GM12891 (cell line): ENCODE results near the gene MANEAL.

ENCODE experiments used
- PAX5 ChIP-seq: IDR thresholded peaks from 2 replicates; pipeline ENCODE4 v1.6.1; 2011; ENCODE audit warnings: low read length, moderate library complexity, mild to moderate bottlenecking; ENCODE audit not compliant: insufficient read depth, severe bottlenecking
- POLR2A ChIP-seq: IDR thresholded peaks from 2 replicates; pipeline ENCODE4 v1.6.1; 2011; ENCODE audit warnings: low read depth, low read length, control low read depth
- POLR2AphosphoS5 ChIP-seq: IDR thresholded peaks from 2 replicates; pipeline ENCODE4 v1.6.1; 2011; ENCODE audit warnings: low read depth, low read length, control low read depth
- POU2F2 ChIP-seq: IDR thresholded peaks from 2 replicates; pipeline ENCODE4 v1.6.1; 2011; ENCODE audit warnings: low read depth, mild to moderate bottlenecking, control low read depth, low read length, moderate library complexity
- SPI1 ChIP-seq: IDR thresholded peaks from 2 replicates; pipeline ENCODE4 v1.6.1; 2011; ENCODE audit warnings: low read depth, low read length, control low read depth
- TAF1 ChIP-seq: IDR thresholded peaks from 2 replicates; pipeline ENCODE4 v1.6.1; 2011; ENCODE audit warnings: low read depth, low read length, control low read depth

DNA sequence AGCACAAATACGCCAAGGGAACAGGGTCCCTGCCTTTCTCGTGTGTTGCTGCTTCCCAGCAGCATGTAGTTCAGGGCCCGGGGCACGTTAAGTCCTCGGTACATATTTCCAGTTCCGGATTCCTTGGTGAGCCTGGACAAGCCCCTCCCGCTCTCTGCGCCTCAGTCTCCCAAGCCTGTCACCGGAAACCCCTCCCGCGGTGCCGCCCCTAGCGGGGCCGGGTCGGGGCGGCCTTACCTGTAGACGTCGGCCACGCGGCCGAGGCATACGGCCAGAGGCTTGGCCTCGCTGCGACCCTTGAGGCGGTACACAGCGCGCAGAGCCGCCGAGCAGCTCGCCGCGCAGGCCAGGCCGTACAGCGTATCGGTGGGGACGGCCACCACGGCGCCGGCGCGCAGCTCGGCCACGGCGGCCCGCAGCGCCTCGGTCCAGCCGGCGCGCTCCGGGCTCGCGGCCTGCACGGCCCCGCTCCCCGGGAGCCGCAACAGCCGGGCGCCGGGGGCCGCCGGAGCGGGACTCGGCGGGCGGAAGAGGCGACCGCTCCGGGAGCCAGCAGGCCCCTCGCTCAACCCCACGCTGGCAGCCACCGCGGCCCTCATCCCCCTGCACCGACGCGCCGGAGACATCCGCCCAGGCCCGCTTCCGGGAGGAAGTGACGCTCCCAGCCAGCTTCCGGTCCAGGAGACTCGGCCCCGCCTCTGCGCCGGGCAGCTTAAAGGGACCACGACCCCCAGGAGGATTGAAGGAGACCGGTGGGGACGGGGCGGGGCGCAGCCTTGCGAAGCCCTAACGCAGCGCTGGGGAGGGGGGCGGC, 14.1 kb downstream of the MANEAL start, which contains the start of the genes C1orf122 and YRDC:
- TF ChIP-seq SPI1, result peak; percentile 73; the same call in 1 of the 2 replicates
- peak; percentile 76 for TF ChIP-seq TAF1
- peak; percentile 63; the same call in 1 of the 2 replicates for TF ChIP-seq POLR2AphosphoS5
- peak; percentile 54; the same call in 1 of the 2 replicates for TF ChIP-seq POLR2A
- no peak for TF ChIP-seq PAX5
- TF ChIP-seq POU2F2, result no peak
